ENCODE data around the gene TRPC6.

TRPC6 gene

DNA sequence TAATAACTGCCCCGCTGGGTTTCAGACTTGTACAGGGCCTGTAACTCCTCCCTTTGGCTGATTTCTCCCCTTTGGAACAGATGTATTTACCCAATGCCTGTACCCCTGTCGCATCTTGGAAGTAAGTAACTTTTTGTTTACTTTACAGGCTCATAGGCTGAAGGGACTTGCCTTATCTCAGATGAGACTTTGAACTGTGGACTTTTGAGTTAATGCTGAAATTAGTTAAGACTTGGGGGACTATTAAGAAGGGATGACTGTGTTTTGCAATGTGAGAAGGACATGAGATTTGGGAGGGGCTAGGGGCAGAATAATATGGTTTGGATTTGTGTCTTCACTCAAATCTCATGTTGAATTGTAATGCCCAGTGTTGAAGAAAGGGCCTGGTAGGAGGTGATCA is 62.0 kb downstream of the TRPC6 start:
- H3K4me3 ChIP-seq (ENCODE audit: low read depth, low read length): no peak overlapping the region
- TF ChIP-seq, protein P1, sequence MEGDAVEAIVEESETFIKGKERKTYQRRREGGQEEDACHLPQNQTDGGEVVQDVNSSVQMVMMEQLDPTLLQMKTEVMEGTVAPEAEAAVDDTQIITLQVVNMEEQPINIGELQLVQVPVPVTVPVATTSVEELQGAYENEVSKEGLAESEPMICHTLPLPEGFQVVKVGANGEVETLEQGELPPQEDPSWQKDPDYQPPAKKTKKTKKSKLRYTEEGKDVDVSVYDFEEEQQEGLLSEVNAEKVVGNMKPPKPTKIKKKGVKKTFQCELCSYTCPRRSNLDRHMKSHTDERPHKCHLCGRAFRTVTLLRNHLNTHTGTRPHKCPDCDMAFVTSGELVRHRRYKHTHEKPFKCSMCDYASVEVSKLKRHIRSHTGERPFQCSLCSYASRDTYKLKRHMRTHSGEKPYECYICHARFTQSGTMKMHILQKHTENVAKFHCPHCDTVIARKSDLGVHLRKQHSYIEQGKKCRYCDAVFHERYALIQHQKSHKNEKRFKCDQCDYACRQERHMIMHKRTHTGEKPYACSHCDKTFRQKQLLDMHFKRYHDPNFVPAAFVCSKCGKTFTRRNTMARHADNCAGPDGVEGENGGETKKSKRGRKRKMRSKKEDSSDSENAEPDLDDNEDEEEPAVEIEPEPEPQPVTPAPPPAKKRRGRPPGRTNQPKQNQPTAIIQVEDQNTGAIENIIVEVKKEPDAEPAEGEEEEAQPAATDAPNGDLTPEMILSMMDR (IDR thresholded peaks at IDR 0.05; ENCODE audit: low read depth, low read length, missing control alignments): no peak
- H3K27me3 ChIP-seq (replicated peaks): no peaks in the 10 kb centered on the region
- H3K27ac ChIP-seq: no peak overlapping the region
- H3K36me3 ChIP-seq (replicated peaks): no peaks in the 10 kb centered on the region
- DNase-seq: no peak
- in situ Hi-C loops (cut with HindIII; ENCODE audit: low pct_ligation_motif_present, low sequenced_read_pairs): no loop called here

DNA sequence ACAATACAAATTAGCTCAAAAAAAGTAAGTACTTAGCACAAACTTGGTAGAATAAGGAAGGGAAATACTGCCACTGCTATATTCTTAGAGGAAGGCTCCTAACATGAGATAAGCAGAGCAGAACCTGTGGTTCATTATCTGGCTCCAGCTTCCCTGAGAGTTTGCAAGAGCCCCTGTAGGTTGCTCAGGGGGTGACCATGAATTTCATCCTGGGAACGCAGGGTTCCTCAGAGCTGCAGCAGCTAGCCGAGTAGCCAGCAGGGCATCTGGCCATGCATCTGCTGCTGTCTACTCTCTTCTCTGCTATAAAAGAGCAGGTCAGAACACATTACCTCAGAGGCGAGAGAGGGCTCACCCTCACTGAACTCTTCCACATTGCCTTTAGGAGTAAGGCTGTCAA is 67.3 kb downstream of the TRPC6 start:
- no peak overlapping the region for H3K4me3 ChIP-seq (ENCODE audit: low read depth, low read length)
- H3K27me3 ChIP-seq (replicated peaks): no peaks in the 10 kb centered on the region
- no peak overlapping the region for H3K27ac ChIP-seq
- no peak for DNase-seq
- in situ Hi-C loops (cut with HindIII; ENCODE audit: low pct_ligation_motif_present, low sequenced_read_pairs): no loop called here
- no peaks in the 10 kb centered on the region for H3K36me3 ChIP-seq (replicated peaks)
- TF ChIP-seq, protein P1 (IDR thresholded peaks at IDR 0.05; ENCODE audit: low read depth, low read length, missing control alignments): no peak

DNA sequence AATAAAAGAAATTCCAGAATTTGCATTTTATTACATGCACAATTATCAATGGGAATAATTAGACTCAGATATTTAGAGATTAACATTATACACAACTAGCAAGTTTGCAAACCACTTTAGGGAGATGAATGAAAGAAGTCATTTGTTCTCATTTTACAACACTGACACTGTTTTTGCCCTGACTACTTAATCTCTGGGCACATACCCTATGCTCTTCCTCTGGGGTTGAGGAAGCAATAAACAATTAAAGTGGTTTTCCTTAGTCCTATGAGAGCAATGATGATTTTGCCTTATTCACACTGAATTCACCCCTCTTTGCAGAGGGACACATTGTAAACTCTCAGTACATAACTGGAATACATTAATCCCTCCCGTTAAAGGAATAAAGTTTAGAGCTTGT is 72.7 kb downstream of the TRPC6 start:
- no peak for DNase-seq
- H3K36me3 ChIP-seq (replicated peaks): no peaks in the 10 kb centered on the region
- no peak overlapping the region for H3K27ac ChIP-seq
- TF ChIP-seq, protein P1 (IDR thresholded peaks at IDR 0.05; ENCODE audit: low read depth, low read length, missing control alignments): no peak
- H3K27me3 ChIP-seq (replicated peaks): no peaks in the 10 kb centered on the region
- no peak overlapping the region for H3K4me3 ChIP-seq (ENCODE audit: low read depth, low read length)
- in situ Hi-C loops (cut with HindIII; ENCODE audit: low pct_ligation_motif_present, low sequenced_read_pairs): no loop called here

DNA sequence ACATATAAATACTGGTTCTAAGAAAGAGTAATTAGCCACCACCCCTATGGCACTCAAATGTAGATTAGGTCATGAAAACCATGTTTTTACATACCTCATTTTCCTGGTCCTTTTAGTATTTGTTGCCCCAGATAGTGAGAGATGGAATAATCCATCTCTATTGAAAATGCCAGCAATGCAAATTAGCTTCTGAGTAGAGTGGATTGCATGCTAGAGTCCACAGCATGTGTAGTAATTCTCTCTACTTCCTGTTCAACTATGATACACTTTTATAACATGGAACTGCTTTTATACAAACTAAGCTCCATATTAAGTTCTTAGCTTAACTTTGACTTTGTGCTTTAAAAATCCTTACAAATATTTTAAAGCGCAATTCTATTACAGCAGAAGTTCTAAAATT is 73.2 kb downstream of the TRPC6 start:
- in situ Hi-C loops (cut with HindIII; ENCODE audit: low pct_ligation_motif_present, low sequenced_read_pairs): no loop called here
- DNase-seq: no peak
- Histone ChIP-seq H3K4me3 (ENCODE audit: low read depth, low read length) (no peak overlapping the region), H3K27ac (no peak overlapping the region), H3K36me3 (replicated peaks) (no peaks in the 10 kb centered on the region), H3K27me3 (replicated peaks) (no peaks in the 10 kb centered on the region)
- TF ChIP-seq, protein P1 (IDR thresholded peaks at IDR 0.05; ENCODE audit: low read depth, low read length, missing control alignments): no peak

DNA sequence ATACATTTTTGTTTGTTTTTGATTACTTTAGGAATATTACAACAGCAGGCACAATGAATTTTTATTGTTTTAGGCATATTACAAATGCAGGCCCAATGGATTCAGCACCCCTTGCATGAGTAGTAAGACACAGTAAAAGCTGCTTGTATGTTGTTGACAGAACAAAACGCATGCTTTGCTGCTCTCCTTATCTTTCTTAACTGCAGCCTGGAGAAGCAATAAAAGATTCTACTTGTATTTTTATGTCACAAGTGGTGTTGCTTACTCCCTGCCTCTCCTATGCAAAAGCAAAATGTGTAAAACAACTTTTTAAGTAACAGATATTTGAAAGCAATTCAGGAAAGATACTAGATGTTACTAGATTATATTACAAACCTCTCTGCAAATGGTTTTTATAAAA is 73.9 kb downstream of the TRPC6 start:
- TF ChIP-seq, protein P1 (IDR thresholded peaks at IDR 0.05; ENCODE audit: low read depth, low read length, missing control alignments): no peak
- no peak for DNase-seq
- no peak overlapping the region for H3K27ac ChIP-seq
- H3K36me3 ChIP-seq (replicated peaks): no peaks in the 10 kb centered on the region
- no peak overlapping the region for H3K4me3 ChIP-seq (ENCODE audit: low read depth, low read length)
- no peaks in the 10 kb centered on the region for H3K27me3 ChIP-seq (replicated peaks)
- in situ Hi-C loops (cut with HindIII; ENCODE audit: low pct_ligation_motif_present, low sequenced_read_pairs): no loop called here

DNA sequence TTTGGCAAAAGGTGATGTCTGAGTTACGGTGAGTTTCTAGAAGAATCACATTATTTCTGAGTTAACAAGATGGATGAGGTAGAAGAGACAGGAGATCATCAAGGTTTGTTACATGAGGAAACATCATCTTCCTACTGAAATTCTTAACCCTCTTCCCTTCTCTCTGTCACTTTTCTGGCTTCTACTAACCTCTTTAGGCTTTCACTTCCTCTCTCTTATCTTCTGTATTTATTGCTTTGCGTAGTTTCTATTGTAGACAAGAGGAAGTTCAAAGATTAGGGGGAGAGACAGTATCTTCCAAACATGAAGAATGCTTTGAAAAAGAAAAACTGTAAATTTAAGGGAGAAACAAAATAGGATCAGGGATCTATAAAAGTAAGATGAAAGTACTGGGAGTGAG is 75.4 kb downstream of the TRPC6 start:
- TF ChIP-seq, protein P1 (IDR thresholded peaks at IDR 0.05; ENCODE audit: low read depth, low read length, missing control alignments): no peak
- Histone ChIP-seq H3K27me3 (replicated peaks) (no peaks in the 10 kb centered on the region), H3K4me3 (ENCODE audit: low read depth, low read length) (no peak overlapping the region), H3K36me3 (replicated peaks) (no peaks in the 10 kb centered on the region), H3K27ac (no peak overlapping the region)
- in situ Hi-C loops (cut with HindIII; ENCODE audit: low pct_ligation_motif_present, low sequenced_read_pairs): no loop called here
- DNase-seq: no peak
